NCI-H1436 (cell line): Measurements from ENCODE around the gene MIP.
"Not testable (repeated sequence)": the region's sequence is repeated elsewhere in the genome, so short reads cannot be mapped to it uniquely, and the experiment has no call there.

ENCODE experiments used
- DNase-seq: peaks from one replicate; lab custom pipeline; 2025; lab: John Stamatoyannopoulos, UW

Gene MIP

DNA sequence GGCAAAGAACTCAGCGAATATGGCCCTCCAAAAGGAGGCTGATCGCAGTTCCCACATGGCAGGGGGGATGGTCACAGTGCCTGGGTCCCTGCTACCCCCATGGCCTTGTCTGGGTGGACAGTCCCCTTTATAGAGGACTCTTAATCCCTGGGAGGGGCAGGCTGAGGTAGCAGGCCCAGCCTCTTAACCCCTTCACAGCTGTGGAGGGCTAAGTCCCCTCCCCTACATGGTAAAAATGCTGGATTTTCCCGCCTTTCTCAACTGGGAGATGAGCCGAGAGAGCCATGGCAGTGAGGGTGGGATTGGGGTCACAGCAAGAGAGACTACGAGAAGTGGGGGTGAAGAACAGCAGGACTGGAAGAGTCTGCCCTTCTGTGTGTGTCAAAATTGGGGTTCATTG, at the start of gene MIP:
MIP (minus strand) TSS at position 101 of the 400 bp plus-strand sequence; CDS start at position 57, 44 bp downstream.
- DNase-seq, result no peak

DNA sequence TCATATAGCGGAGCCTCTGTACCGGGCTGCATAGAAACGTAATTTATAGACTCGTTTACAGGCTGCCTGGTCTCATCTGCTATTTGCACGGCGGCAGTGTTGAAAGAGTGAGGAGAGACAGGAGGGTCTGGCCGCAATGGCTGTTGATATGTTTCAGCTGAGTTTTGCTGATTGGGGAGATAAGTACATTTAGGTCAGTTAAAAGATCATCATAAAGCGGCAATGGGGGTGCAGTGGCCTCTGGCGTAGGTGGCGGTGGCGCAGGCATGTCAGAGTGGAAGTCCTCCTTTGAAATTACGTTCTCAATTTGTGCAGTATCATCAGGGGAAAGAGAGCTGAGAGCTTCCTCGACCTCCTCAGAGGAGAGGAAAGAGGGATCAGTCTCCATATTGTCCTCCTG, 45.4 kb upstream of the MIP start:
- DNase-seq, result not testable (repeated sequence)

DNA sequence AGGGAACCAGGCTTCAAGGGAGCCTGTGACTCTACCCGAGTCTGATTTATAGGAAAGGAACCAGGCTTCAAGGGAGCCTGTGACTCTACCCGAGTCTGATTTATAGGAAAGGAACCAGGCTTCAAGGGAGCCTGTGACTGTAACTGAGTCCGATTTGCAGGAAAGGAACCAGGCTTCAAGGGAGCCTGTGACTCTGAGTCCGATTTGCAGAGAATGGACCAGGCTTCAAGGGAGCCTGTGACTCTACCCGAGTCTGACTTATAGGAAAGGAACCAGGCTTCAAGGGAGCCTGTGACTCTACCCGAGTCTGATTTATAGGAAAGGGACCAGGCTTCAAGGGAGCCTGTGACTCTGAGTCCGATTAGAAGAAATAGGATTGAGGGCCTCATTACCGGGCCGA, 45.0 kb upstream of the MIP start:
- not testable (repeated sequence) for DNase-seq

DNA sequence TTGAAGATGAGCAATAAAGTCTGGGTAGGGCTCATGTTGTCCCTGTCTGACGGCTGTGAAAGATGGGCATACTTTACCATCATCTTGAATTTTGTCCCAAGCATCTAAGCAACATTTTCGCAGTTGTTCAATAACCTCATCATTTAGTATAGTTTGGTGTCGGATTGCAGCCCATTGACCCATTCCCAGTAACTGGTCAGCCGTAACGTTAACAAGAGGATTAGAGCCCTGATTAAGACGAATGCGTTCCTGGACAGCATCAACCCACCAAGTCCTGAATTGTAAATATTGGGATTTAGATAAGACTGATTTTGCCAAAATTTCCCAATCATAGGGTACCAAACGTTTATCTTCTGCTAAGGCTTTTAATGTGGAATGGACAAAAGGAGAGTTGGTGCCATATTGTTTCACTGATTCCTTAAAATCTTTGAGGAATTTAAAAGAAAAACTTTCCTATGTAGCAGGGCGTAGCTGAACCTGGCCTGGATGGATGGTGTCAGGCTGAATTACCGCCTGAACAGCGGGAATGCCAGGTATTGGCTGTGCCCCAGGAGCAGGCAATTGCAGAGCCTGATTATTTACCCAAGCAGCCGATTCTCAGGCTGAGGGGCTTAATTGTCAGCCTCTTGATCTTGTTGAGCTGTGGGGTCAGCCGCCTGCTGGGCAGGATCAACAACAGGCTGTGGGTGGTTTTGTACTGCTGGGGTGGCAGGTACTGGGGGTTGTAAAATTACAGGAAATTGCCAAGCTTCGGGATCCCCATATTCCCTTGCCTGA, 43.9 kb upstream of the MIP start:
- DNase-seq, result not testable (repeated sequence)

DNA sequence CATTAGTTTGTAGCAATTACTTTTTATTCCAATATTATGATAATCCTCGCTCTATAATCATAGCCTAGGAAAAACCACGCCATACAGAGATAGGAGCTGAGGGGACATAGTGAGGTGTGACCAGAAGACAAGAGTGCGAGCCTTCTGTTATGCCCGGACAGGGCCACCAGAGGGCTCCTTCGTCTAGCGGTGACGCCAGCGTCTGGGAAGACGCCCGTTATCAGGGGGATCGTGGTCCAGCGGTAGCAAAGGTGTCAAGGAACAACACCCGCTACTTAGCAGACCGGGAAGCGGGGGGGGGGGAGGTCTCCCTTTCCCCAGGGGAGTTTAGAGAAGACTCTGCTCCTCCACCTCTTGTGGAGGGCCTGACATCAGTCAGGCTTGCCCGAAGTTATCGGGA, 42.2 kb upstream of the MIP start:
- not testable (repeated sequence) for DNase-seq

DNA sequence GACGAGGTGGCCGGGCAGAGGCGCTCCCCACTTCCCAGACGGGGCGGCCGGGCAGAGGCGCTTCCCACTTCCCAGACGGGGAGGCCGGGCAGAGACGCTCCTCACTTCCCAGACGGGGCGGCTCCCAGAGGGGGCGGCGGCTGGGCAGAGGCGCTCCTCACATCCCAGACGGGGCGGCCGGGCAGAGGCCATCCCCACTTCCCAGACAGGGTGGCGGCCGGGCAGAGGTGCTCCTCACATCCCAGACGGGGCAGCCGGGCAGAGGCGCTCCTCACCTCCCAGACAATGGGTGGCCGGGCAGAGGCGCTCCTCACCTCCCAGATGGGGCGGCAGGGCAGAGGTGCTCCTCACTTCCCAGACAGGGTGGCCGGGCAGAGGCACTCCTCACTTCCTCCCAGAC, 40.0 kb upstream of the MIP start:
- not testable (repeated sequence) for DNase-seq

DNA sequence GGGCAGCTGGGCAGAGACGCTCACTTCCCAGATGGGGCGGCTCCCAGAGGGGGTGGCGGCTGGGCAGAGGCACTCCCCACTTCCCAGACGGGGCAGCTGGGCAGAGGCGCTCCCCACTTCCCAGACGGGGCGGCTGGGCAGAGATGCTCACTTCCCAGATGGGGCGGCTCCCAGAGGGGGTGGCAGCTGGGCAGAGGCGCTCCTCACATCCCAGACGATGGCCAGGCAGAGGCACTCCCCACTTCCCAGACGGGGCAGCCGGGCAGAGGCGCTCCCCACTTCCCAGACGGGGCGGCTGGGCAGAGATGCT, 39.6 kb upstream of the MIP start:
- not testable (repeated sequence) for DNase-seq

DNA sequence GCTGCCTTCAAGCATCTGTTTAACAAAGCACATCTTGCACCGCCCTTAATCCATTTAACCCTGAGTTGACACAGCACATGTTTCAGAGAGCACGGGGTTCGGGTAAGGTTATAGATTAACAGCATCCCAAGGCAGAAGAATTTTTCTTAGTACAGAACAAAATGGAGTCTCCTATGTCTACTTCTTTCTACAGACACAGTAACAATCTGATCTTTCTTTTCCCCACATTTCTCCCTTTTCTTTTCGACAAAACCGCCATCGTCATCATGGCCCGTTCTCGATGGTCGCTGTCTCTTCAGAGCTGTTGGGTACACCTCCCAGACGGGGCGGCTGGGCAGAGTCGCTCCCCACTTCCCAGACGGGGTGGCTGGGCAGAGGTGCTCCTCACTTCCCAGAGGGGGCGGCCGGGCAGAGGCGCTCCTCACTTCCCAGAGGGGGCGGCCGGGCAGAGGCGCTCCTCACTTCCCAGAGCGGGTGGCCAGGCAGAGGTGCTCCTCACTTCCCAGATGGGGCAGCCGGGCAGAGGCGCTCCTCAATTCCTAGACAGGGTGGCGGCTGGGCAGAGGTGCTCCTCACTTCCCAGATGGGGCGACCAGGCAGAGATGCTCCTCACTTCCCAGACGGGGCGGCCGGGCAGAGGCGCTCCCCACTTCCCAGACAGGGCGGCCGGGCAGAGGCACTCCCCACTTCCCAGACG, 39.1 kb upstream of the MIP start:
- not testable (repeated sequence) for DNase-seq

DNA sequence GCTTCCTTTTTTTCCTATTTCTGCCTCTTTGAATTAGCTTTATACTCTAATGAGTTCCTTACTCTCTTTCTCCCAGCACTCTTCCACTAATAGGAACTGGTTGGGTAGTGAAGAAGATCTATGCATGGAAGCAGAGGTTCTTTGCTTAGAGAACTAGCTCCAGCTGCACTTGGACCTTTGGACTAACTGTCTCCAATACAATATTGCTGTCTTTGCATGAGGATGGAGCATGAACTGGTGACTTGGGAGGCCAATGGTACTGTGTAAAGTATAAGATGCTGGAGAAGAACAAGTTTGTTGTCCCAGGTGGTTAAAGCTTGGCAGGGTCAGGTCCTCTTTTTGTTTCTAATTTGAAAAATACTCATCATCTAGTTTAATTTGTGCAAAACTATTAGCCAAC, 35.9 kb upstream of the MIP start:
- DNase-seq, result no peak

DNA sequence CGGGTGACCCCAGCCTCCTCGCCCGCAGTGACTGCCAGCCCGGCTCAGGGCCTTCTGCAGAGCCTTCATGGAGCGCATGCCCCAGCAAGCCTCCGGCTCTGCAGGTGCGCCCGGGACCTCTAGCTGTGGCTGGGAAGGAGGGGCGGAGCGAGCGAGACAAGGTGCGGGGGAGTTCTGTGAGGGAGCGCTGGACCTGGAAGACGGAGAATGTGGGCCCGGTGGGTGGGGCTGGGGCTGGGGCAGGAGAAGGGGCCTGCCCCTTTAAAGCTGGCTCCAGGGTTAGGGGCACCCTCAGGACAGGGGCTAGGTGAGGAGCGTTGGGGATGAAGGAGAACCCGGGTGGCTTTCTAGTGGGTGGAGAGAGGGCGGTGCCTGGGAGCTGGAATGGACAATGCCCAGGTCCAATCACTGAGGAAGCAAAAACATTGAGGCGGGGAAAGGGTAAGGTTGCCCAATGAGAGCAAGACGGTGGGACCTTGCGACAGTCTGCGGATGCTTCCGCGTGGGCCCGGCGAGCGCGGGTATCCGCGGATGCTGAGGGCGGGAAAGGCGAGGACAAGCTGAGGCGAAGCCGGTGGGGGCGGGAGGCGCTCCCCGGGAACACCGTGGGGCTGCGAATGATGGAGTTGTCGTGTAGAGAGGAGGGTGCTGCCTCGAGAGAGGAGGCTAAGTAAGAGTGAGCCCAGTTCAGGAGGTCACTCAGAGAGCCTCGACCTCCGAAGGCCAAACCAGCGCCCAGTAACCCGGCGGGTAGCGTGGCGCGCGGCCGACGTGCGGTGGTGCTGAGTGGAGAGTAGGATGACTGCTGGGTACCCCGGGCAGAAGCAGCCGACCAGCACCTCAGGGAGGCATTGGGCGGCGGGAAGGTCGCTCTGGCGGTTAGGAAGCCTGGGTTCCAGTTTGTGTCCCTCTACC, 33.8 kb upstream of the MIP start, which contains the start of gene GLS2:
GLS2 (minus strand) TSS at position 121 of the 915 bp plus-strand sequence; CDS start at position 78, 43 bp downstream.
- peak; percentile 76 for DNase-seq

DNA sequence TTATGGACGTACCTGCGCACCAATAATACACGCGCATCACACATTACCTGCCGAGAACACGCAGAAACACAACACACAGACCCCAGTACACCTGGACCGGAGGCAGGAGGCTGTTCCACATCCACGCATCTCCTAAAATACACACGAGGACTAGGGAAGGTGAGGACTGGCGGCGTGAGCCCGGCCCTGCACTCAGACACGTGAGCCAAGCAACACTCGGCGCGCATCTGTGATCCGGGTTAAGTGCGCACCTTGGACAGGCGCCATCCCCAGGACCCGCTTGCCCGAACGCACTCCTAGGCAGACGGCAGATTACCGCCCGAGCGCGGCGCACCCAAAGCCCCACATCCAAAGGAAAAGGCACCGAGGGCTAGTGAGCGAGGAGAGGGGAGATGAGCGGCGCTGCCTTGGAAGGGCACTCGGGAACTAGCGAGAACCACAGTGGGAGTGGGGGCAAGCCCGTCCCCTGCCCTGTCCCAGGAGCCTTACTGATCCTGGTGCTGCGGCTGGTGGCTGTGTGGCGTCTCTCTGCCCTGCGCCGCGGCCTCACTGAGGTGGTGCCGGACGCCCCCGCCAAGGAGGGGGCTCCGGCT, 33.1 kb upstream of the MIP start:
- DNase-seq, result peak; percentile 17

DNA sequence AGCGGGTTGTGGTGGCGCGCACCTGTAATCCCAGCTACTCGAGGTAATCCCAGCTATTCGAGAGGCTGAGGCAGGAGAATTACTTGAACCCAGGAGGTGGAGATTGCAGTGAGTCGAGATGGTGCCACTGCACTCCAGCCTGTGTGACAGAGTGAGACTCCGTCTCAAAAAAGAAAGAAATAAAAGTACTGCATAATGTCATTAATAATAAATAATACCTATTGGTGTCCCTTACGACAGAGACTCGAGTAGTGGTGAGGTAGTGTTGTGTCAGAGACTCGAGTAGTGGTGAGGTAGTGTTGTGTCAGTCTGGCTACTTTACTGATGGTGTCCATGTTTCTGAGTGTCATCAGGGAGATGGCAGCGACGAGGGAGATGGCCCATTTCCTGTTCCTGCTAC, 32.2 kb upstream of the MIP start:
- DNase-seq, result no peak

DNA sequence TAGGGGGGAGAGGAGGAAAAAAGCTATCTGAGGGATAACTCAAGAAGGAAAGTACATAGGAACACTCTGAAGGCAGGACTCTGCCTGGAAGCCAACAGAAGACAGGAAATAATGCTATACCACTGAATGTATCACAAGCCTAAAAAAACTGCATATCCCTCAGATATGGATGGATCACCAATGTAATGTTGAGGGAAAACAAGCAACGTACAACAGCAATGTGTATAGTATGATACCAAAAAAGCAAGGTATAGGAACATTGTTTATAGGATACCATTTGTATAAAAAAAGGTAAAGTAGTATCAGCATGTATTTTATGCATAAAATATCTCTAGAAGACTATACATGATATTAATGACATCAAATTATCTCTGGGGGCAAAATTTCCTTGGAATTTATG, 30.1 kb upstream of the MIP start:
- DNase-seq, result no peak

DNA sequence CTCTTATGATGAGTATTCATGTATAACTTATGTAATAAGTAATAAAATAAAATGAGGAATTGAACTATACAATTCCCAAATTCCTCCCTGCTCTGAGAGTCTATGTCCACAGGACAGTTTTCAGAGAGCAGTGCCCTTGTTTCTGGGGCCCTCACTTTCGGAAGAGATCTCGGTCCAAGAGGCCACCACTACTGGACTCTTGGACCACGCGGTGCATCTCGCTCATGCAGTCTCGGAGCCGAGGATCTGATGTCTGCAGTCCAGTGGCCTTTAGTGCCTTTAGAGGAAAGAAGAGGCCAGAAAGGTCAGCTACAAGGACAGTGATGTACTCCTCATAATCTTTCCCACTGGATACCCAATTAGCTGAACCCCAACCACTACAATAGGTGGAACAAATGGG, 25.2 kb upstream of the MIP start:
- no peak for DNase-seq

DNA sequence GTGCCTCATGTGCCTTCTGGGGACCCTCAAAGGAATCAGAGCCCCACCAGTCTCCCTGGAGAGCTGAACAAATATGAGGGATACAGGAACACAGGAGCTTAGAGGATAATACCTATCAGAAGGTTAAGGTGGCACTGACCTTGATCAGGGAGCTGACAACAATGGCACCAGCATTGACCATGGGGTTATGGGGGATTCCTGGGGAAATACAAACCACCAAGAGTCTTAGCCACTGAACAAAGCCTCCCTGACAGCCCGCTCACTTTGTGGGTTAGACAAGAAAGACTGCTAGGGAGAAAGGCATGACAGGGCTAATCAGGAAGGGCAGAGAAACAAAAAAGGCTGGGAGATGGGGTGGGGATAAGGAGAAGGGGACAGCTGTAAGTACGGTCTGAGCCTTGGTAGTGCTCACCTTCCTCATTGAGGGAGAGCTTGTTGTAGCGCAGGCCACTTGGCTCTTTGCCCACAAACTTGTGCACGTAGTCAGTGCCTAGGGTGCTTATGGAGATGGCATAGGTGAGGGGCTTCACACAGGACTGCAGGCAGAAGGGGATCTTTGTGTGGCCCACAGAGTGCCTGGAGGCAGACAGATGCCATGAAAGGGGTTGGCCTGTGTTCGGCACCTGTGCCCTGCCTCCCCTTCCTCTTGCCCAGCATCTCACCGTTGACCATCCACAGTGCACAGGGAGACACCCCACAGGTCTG, 23.2 kb upstream of the MIP start:
- no peak for DNase-seq

DNA sequence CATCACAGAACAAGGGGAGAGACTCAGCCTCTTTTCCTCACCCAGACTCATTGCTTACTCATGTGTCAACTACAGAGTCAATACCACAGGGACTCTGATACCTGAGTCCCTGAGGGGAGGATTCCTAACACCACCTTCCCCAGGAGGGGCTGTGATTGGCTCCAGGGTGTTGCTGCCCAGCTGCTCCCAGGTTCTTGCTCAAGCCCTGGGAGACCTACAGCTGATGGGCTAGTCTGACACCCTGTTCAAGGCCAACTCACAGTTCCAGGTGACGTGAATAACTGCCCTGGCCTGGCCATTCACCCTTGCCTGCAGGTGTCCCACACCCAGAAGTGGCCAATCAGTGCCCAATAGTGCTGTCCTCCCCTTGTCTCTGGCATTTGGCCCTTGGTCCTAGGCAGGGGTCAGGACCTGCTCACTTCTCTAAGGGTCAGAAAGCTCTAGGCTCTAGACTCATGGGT, 22.5 kb upstream of the MIP start:
- no peak for DNase-seq

DNA sequence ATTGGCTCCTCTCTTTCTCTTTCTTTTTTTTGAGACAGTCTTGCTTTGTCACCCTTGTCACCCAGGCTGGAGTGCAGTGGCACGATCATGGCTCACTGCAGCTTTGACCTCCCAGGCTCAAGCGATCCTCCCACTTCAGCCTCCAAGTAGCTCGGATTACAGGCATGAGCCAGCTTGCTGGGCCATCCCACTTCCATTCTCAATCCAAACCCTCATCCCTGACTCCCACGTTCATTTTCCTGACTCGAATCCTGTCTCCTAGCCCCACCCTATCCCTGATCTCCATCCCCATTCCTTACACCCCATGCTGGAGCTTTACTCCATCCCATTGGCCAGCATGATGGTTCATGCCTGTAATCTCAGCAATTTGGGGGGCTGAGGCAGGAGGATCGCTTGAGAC, 21.7 kb upstream of the MIP start:
- no peak for DNase-seq

DNA sequence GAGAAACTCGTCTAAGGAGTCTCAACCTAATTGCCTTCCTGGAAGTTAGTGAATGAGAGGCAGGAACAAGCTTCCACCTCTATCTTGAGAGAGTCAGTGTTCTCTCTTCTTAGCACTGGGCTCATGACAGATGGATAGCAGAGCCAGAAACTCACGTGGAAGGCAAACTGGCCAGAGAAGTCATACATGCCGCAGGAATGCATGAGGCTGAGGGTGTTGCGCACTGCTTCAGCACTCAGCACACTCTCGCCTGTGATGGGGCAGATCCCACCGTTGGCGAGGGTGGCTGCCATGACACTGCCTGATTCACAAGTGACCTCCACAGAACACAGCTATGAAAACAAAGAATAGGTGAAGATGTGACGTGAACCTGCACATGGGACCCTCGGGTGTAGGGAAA, 19.9 kb upstream of the MIP start:
- no peak for DNase-seq

DNA sequence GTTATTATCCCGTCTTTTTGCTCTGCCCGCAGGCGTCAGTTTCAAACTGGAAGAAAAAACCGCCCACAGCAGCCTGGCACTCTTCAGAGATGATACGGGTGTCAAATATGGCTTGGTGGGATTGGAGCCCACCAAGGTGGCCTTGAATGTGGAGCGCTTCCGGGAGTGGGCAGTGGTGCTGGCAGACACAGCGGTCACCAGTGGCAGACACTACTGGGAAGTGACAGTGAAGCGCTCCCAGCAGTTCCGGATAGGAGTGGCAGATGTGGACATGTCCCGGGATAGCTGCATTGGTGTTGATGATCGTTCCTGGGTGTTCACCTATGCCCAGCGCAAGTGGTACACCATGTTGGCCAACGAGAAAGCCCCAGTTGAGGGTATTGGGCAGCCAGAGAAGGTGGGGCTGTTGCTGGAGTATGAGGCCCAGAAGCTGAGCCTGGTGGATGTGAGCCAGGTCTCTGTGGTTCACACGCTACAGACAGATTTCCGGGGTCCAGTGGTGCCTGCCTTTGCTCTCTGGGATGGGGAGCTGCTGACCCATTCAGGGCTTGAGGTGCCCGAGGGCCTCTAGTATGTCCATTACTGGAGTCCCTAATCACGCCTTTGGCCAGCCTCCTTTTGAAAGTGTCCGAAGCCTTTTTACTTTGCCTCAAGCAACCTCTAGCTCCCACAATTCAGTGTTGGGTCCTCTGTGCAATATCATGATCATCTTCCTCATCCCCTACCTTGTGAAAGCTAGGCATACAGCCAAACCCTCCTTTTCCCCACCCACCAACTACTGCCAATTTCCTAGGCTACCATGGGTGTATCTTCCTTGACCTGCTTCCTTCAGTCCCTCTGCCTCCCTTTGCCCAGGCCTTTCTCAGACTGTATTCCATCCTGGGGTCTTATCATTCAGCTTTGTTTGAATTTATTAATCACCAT, 14.8 kb upstream of the MIP start:
- no peak for DNase-seq
